Hematopoietic multipotent progenitor cell (in vitro differentiated cells): ENCODE data around the gene GOLGA1. TPM values are rescaled to one million over a fixed set of nuclear protein-coding genes. Genes with fewer than 3 reads are reported as not detected.
A peak's percentile ranks its signal among the peaks of the same experiment; 100 is the strongest.
"Not testable (repeated sequence)": the region's sequence is repeated elsewhere in the genome, so short reads cannot be mapped to it uniquely, and the experiment has no call there.

ENCODE experiments used
- DNase-seq, 3 donors: peaks; one replicate each; pipeline ENCODE4 v3.0.0-alpha.2; 2011 to 2015; ENCODE audit warnings: low read depth in 2 of 3, low spot score in 2 of 3
- total RNA-seq: library from RNA; depleted of rRNA; stranded (reverse); fragments of >200 nt; gene quantifications from one replicate; pipeline ENCODE4 v1.2.3, GENCODE V29; 2012

The GOLGA1 gene
- total RNA-seq, 1 donor = 7.5 TPM

DNA sequence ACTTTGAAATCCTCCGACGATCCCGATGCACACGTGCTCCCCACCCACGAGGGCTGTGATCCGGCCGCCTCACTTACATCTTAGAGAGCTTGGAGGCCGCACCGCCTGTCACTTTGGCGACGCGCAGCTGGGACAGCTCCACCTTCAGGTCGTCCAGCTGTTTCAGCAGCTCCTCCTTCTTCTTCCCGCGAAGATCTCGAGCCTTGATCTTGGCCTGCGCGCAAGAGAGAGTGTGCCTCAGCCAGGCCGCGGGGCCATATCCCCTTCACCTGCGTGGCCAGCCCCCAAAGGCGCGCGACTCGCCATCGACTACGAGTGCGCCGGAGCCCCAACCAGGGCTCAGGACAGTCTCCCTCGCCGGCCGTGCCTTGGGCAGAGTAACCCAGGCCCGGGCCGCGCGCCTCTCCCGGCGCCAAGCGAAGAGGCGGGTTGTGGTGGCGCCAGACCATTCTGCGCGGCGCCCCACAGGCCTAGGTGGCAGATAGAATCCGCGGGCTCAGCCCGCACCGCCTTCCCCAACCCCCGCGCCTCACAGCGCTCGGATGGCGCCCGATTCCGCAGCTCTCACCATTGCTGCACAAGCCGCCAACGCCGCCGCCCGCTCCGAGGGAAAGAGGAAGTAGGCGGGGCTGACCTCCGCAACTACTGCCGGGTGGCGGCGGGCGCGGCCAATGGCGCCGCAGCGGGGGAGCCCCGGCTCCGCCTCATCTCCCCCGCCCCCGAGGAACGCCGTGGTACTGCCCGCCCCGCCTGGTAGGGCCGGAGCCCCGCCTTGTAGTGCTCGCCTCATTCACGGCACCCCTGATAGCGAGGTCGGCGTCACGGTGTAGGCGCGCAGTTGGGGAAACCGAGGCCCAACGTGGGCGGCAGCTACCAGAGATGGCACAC lies 79.3 kb downstream of the GOLGA1 start, which contains the start of the genes ARPC5L and RPL35:
Gene ARPC5L, plus strand, starts transcription at position 789 of the 888 bp plus-strand sequence. CDS start 7,161 bp downstream, outside the sequence.
Gene RPL35, minus strand, starts transcription at position 616 of the 888 bp plus-strand sequence. Its CDS starts 45 bp downstream, at position 571.
- DNase-seq = peak; percentile 88 to 96 (median 95)

DNA sequence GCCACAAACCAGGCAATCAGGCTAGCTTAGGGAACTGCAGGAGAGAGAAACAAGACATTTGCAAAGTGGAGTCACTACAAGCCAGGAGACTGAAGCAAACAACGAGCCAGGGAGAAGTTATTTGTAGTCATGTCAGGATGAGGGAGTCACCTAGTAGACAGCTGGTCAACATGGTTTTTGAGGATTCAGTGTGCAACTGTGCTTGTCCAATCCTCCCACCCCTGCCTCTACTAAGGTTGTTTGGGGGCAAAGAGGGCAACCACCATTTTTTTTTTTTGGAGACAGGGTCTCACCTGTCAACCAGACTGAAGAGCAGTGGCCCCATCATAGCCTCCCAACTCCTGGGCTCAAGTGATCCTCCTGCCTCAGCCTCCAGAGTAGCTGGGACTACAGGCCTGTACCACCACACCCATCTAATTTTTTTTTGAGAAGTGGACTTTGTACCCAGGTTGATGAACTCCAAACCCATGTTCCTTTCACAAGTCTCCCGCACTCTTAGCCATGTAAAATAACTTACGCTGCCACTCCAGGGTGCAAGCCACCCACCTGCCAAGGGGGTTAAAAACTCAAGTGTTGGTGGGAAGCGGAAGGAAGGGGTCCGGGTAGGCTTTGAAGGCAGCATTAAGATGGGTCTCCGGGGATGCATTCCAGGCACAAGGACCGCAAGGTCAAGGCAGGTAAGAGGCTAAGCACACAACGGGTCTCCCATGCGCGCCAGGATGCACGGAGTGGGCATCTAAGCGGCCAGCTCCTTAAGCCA lies 80.1 kb downstream of the GOLGA1 start:
- DNase-seq = no peak

DNA sequence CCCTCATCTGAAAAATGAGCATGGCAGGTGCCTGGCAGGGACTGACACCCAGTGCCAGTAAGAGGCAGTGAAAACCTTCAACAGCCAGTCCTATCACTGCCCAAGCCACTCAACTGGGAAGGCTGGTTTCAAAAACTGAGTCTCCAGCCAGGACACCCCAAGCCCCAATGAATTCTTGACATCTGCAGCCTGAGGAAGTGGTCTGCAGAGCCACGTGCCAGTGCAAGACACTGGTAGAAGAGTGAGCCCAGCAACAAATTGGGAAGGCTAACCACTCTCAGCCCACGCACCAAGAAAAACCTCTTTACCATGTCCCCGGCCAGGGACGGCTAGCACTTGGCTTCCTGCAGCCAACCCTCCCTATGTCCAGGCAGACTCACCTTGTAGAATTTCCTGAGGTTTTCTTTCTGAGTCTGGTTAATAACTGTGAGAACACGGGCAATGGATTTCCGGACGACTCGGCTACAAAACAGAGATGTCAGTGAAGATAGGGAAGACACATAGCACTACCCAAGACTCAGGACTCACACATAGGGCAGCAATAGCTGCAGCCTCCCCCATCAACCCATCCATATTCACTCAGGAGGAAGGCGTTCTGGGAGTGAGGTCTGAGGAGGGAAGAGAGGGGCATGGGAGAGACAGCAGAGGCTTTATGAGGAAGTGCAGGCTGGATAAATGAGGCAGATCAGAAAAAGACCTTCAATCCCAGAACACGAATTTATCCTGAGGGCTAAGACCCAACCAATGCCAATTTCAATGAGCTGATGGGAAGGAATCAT lies 80.9 kb downstream of the GOLGA1 start:
- no peak for DNase-seq

- DNase-seq = no peak
These were observed 82.4 kb downstream of the GOLGA1 start for GRCh38 chr9:124858330-124859046.

DNA sequence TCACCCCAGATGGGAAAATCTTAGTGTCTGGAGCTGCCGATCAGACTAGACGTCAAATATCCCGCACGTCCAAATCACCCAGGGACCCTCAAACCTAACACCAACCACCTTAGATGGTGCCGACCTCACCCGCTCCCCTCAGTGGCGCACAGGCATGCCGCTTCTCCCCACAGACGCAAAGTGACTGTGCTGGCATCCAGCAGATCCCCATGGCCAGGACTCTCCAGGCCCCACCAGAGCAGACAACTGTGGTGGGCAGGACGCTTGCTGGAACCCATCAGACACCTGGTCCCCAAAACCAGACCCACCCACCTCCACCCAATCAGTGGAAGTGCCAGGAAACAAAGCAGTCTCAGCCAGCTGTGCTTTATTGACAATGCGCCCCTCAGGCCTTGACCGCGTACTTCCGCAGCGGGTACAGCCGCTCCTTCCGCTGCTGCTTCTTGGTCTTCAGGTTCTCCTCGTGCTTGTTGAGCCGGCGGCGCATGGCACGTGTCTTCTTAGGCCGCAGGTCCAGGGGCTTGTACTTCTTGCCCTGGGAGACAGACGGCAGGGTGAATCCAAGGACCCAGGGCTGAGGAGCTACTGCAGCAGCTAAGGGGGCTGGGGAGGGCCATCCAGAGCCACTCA lies 83.2 kb downstream of the GOLGA1 start:
- DNase-seq = no peak

- DNase-seq = peak in 1 of 3 donors; percentile 29
These were observed 84.7 kb downstream of the GOLGA1 start for GRCh38 chr9:124855944-124856765.

GRCh38 chr9:124855566-124855943 lies 85.3 kb downstream of the GOLGA1 start:
- DNase-seq = no peak

- no peak for DNase-seq
These were observed 86.1 kb downstream of the GOLGA1 start for GRCh38 chr9:124854822-124855221.

DNA sequence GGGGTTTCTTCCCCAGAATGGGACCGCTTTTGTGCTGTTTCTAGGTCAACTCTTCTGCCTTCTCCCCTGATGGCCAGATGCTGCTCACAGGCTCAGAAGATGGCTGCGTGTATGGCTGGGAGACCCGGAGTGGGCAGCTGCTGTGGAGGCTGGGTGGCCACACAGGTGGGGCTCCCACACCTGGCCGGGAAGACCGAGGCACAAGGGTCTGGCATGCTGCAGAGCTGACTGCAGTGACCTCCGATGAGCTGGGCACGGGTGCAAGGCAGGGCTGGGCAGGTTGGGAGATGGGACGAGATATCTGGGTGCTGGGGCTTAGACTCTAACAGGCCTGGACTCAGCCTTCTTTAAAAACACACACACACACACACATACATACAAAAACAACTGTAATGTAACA lies 86.7 kb downstream of the GOLGA1 start:
- no peak for DNase-seq

DNA sequence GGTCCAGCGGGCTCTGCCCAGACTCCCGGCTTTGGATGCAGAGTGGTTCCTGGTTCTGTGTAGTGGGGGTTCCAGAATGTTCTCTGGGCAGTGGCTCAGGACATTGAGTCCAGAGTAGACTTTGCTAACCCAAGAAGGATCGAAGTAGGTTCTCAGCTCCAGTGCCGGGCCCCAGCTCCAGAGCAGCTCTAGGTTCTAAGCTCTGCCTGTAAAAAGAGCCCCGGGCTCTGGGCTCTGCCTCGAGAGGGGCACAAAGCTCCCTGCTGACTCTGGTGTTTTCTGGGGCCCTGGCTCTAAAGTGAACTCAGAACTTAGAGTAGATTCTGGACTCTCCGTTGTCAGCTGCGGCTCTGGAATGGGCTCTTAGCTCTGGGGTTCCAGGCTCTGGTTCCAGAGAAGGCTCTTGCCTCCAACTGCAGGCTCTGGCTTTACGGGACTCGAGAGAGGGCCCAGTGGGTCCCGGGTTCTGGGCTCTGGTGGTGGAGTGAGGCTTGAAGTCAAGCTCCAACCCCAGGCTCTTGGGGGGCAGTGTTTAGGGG lies 87.2 kb downstream of the GOLGA1 start:
- DNase-seq = no peak

DNA sequence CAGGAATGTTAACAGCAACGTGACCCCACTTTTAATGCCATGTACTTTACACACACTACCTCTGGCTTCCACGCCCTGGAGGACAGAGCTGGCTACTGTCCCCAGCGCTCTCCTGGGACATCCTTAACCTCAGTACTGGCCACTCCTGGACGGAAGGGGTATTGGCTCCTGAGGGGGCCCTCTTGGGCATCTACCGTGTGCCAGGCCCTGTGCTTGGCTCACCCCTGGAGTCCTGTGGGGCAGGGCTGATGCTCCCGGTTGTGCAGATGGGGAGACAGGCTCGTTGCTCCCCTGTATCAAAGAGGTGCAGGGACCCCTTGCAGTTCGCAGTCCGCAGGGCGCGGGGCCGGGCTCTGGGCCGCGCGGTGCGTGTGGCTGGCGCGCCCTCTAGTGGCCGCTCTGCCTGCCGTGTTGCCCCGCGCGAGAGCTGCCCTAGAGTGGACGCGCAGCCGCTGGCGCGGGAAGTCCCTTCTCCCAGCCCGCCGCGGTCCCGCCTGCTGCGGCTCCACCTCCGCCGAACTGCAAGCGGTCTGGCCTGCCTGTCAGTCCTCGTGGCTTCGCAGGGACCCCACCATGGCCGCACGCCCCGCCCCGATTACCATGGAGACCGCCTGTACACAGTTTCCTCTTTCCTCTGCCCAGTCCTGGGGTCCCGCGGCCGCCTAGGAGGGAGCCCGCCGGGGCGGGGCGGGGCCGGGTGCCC lies 87.9 kb downstream of the GOLGA1 start, which contains the start of gene WDR38:
Gene WDR38, plus strand, starts transcription at position 632 of the 703 bp plus-strand sequence. CDS start 72 bp downstream, outside the sequence.
- peak; percentile 63 to 79 (median 78) for DNase-seq

DNA sequence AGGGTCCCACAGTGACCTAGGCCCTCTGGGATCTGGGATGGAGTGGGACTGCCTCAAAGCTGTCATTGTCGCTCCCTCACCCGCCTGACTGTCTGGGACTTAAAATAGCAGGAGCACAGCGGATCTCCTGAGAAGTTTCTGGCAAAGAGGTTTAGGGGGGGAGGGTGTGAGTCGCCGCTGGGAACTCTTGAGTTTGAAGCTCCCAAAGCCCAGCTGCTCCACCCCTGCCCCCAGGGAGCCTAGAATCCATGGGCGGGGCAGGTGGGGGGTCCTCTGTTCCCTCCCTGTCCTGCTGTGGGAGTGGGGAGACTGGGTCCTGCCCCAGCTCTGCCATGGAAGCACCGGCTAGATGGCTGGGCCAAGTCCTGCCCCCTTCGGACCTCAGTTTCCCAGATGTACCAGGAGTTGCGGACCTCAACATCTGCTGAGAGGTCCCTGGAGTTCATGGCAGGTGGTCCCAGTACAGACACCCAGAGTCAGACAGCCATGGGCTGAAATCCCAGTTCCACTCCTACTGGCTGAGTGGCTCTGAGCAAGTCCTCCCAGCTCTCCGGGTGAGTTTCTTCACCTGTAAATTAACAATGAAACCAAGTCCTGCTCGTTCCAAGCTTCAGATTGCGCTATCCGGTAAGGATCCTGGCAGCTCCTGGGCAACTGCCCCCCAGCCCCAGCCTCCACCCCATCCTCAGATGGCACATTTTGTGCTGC lies 88.6 kb downstream of the GOLGA1 start:
- DNase-seq = no peak

- DNase-seq = no peak
These were observed 91.1 kb downstream of the GOLGA1 start for GRCh38 chr9:124849801-124850200.

DNA sequence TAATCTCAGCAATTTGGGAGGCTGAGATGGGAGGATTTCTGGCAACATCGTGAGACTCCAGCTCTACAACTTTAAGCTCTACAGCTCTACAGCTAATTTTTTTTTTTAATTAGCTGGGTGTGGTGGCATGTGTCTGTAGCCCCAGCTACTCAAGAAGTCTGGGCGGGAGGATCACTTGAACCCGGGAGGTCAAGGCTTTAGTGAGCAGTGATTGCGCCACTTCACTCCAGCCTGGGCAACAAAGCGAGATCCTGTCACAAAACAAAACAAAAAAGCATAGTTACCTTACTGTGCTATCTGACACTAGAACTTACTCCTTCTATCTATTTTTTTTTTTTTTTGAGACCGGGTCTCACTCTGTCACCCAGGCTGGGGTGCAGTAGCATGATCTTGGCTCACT lies 93.9 kb downstream of the GOLGA1 start:
- DNase-seq = no peak

DNA sequence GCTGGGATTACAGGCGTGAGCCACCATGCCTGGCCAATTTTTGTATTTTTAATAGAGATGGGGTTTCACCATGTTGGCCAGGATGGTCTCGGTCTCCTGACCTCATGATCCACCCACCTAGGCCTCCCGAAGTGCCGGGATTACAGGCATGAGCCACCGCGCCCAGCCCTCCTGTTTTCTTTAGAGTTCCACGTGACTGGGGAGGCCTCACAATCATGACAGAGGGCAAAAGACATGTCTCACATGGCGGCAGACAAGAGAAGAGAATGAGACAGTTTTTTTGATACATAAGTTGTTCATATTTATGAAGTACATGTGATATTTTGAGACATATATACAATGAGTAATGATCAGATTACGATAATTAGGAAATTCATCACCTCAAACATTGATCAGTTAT lies 94.4 kb downstream of the GOLGA1 start:
- DNase-seq = not testable (repeated sequence)

DNA sequence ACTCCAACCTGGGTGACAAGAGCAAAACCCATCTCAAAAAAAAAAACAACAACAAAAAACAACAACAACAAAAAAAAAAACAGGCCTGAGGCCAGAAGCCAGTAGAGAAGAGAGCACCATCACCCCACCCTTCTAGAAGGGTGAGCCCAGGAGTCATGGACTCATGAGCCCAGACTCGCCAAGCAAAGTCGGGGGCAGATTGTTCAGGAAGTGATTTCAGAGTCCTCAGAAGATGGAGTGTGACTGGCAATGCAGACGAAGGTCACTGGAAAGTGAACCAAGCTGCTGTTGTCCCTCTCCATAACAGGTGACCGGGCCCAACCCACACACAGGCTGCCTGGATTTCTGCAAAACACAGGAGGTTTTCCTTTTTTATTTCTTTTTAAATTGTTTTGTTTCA lies 96.6 kb downstream of the GOLGA1 start:
- no peak for DNase-seq

DNA sequence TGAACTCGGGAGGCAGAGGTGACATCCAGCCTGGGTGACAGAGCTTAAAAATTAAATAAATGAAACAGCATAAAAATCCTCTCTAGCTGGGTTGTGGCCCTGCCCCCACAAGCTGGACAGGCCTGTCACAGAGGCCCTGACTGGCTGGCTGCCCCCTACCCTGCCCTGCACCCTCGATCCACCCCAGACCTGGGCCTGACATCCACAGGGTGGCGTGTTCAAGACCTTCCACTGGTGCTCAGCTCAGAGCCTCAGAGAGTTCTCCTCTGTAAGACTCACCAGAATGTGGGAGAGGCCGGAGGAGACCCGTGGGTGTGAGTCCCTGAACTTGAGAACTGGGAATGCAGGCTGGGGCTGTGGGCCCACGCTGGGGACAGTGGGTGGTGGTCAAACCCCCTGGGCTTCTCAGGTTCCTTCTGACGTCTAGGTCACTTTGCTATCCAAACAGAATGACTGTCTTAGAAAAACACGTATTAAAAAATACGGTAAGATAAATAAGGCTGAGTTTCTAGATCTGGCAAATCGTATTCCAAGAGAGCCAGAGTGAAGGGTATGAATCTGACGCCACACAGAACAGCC lies 97.3 kb downstream of the GOLGA1 start:
- DNase-seq = no peak
